ENCODE results near the gene PSMG2.
A peak's percentile ranks its signal among the peaks of the same experiment; 100 is the strongest.

DNA sequence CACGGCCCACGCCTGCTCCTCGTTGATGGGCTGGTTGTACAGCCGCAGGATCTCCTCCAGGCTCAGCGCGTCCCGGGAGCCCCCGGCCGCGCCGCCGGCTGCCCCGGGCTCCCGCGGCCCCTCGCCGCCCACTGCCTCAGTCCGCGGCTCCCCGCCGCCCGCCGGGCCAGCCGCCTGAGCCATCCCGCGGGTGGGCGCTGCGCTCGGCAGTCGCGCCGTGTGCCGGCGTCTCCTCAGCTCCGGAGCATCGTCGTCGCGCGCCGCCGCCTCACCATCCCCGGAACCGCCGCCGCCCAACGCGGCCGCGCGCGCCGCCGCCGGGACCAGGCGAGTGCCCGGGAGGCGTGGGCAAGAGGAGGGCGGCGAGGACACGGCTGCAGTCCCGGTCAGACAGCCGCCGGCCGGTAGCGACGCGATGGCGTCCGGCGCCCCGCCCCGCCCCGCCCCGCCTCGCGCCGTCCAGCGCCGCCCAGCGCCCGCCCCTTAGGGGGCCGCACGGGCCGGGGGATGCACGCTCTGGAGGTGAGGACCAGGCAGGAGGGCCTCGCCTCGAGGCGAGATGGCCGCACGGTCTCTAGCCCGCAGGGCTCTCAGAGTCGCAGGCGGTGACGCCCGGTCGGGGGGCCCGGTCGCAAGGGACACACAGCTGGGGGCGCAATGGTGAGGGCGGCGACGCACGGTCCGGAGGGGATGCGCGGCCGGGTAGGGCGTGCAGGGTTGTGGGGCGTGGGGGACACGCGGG lies 45.0 kb upstream of the PSMG2 start, which contains the start of gene SPIRE1:
- TF ChIP-seq, protein P1, sequence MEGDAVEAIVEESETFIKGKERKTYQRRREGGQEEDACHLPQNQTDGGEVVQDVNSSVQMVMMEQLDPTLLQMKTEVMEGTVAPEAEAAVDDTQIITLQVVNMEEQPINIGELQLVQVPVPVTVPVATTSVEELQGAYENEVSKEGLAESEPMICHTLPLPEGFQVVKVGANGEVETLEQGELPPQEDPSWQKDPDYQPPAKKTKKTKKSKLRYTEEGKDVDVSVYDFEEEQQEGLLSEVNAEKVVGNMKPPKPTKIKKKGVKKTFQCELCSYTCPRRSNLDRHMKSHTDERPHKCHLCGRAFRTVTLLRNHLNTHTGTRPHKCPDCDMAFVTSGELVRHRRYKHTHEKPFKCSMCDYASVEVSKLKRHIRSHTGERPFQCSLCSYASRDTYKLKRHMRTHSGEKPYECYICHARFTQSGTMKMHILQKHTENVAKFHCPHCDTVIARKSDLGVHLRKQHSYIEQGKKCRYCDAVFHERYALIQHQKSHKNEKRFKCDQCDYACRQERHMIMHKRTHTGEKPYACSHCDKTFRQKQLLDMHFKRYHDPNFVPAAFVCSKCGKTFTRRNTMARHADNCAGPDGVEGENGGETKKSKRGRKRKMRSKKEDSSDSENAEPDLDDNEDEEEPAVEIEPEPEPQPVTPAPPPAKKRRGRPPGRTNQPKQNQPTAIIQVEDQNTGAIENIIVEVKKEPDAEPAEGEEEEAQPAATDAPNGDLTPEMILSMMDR (IDR thresholded peaks at IDR 0.05), result no peak
- TF ChIP-seq, protein P2, sequence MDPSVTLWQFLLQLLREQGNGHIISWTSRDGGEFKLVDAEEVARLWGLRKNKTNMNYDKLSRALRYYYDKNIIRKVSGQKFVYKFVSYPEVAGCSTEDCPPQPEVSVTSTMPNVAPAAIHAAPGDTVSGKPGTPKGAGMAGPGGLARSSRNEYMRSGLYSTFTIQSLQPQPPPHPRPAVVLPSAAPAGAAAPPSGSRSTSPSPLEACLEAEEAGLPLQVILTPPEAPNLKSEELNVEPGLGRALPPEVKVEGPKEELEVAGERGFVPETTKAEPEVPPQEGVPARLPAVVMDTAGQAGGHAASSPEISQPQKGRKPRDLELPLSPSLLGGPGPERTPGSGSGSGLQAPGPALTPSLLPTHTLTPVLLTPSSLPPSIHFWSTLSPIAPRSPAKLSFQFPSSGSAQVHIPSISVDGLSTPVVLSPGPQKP (IDR thresholded peaks at IDR 0.05; ENCODE audit: low read depth, low read length), result no peak
- TF ChIP-seq ZNF302 (CRISPR knock-in tag; IDR thresholded peaks at IDR 0.05) (no peak), POLR2A (IDR thresholded peaks at IDR 0.05; ENCODE audit: low read length) (peak; percentile 59), ZFP36 (IDR thresholded peaks at IDR 0.05; ENCODE audit: borderline replicate concordance, partially characterized antibody) (no peak), POLR2AphosphoS2 (conservative IDR thresholded peaks at IDR 0.05; ENCODE audit: low read length) (no peak)

Measured in A549 (cell line).